ENCODE measurements around the gene MYO9B.
A peak's percentile ranks its signal among the peaks of the same experiment; 100 is the strongest.

Gene MYO9B

GRCh38 chr19:17127671-17128070 lies 52.1 kb downstream of the MYO9B start:
- no peak for DNase-seq (ENCODE audit: low read depth)
- TF ChIP-seq CTCF (conservative IDR thresholded peaks at IDR 0.05; ENCODE audit: control insufficient read depth, insufficient read depth, low read depth, low read length) = no peak
- H3K4me3 ChIP-seq (ENCODE audit: control insufficient read depth, low read depth, low read length) = no peak overlapping the region

- no peak for TF ChIP-seq CTCF (conservative IDR thresholded peaks at IDR 0.05; ENCODE audit: control insufficient read depth, insufficient read depth, low read depth, low read length)
- DNase-seq (ENCODE audit: low read depth) = no peak
- H3K4me3 ChIP-seq (ENCODE audit: control insufficient read depth, low read depth, low read length) = no peak overlapping the region
Observed at GRCh38 chr19:17128403-17128802, 52.8 kb downstream of the MYO9B start.

- TF ChIP-seq CTCF (conservative IDR thresholded peaks at IDR 0.05; ENCODE audit: control insufficient read depth, insufficient read depth, low read depth, low read length) = no peak
- DNase-seq (ENCODE audit: low read depth) = no peak
Observed at GRCh38 chr19:17128820-17129219, 53.2 kb downstream of the MYO9B start.

GRCh38 chr19:17129377-17129776 lies 53.8 kb downstream of the MYO9B start:
- DNase-seq (ENCODE audit: low read depth) = no peak
- no peak overlapping the region for H3K4me3 ChIP-seq (ENCODE audit: control insufficient read depth, low read depth, low read length)
- no peak for TF ChIP-seq CTCF (conservative IDR thresholded peaks at IDR 0.05; ENCODE audit: control insufficient read depth, insufficient read depth, low read depth, low read length)

More at GRCh38 chr19:17128820-17129219, 53.2 kb downstream of the MYO9B start:
- H3K4me3 ChIP-seq (ENCODE audit: control insufficient read depth, low read depth, low read length) = no peak overlapping the region

GRCh38 chr19:17135001-17135853 lies 59.6 kb downstream of the MYO9B start:
- H3K4me3 ChIP-seq (ENCODE audit: control insufficient read depth, low read depth, low read length) = peak overlapping the region; percentile 35
- TF ChIP-seq CTCF (conservative IDR thresholded peaks at IDR 0.05; ENCODE audit: control insufficient read depth, insufficient read depth, low read depth, low read length) = peak; percentile 11
- peak; percentile 94 for DNase-seq (ENCODE audit: low read depth)

- TF ChIP-seq CTCF (conservative IDR thresholded peaks at IDR 0.05; ENCODE audit: control insufficient read depth, insufficient read depth, low read depth, low read length) = no peak
- no peak for DNase-seq (ENCODE audit: low read depth)
- no peak overlapping the region for H3K4me3 ChIP-seq (ENCODE audit: control insufficient read depth, low read depth, low read length)
Observed at GRCh38 chr19:17136021-17136420, 60.4 kb downstream of the MYO9B start.
